Spleen (tissue), 11 donors: ENCODE data around the gene MZF1. TPM values are rescaled to one million over a fixed set of nuclear protein-coding genes. Genes with fewer than 3 reads are reported as not detected.

Experiments used
- DNase-seq: peaks from one replicate; pipeline ENCODE4 v3.0.0-alpha.2; 2020
- H3K27ac ChIP-seq, 8 donors: fragments of 200-600 bp; sonication (generic) in 7 of 8; 1 replicate in 4 of 8; 2 replicates in 4 of 8; pipeline versions ENCODE4 v1.5.0 to v1.8.0; 2016 to 2021; ENCODE audit warnings: inconsistent platforms in 4 of 8, mild to moderate bottlenecking in 4 of 8, moderate library complexity in 1 of 8
- H3K27me3 ChIP-seq, 7 donors: fragments of 200-600 bp; sonication (generic) in 6 of 7; replicated peaks in 1 of 7; 1 replicate in 4 of 7; 2 replicates in 3 of 7; pipeline versions ENCODE4 v1.5.0 to v1.8.0; 2016 to 2021; ENCODE audit warnings: inconsistent platforms in 3 of 7, mild to moderate bottlenecking in 1 of 7
- H3K36me3 ChIP-seq, 6 donors: fragments of 200-600 bp; sonication (generic) in 5 of 6; 1 replicate in 4 of 6; 2 replicates in 2 of 6; pipeline versions ENCODE4 v1.5.0 to v1.8.0; 2016 to 2021; ENCODE audit warnings: inconsistent platforms in 2 of 6
- H3K4me1 ChIP-seq, 6 donors: fragments of 200-600 bp; sonication (generic) in 5 of 6; 1 replicate in 3 of 6; 2 replicates in 3 of 6; pipeline versions ENCODE4 v1.5.0 to v1.8.0; 2016 to 2021; ENCODE audit warnings: inconsistent platforms in 3 of 6
- H3K4me3 ChIP-seq, 8 donors: fragments of 200-600 bp; sonication (generic) in 7 of 8; 1 replicate in 4 of 8; 2 replicates in 4 of 8; pipeline versions ENCODE4 v1.5.0 to v1.8.0; 2016 to 2021; ENCODE audit warnings: inconsistent platforms in 4 of 8, mild to moderate bottlenecking in 4 of 8, moderate library complexity in 2 of 8
- H3K9me3 ChIP-seq, 8 donors: fragments of 200-600 bp; sonication (generic) in 7 of 8; 1 replicate in 4 of 8; 2 replicates in 4 of 8; pipeline versions ENCODE4 v1.5.0 to v1.8.0; 2016 to 2021; ENCODE audit warnings: inconsistent platforms in 4 of 8
- CTCF ChIP-seq, 11 experiments: fragments of 200-600 bp in 7 of 11; fragments of 450-650 bp in 4 of 11; sonication (generic) in 4 of 11; IDR thresholded peaks in 8 of 11; conservative IDR thresholded peaks in 3 of 11; 1 replicate in 7 of 11; 2 replicates in 4 of 11; pipeline versions ENCODE4 v1.4.0 to v1.8.0; 2016 to 2021; ENCODE audit warnings: antibody characterized with exemption in 11 of 11, inconsistent platforms in 4 of 11, mild to moderate bottlenecking in 1 of 11
- POLR2A ChIP-seq, 3 donors: fragments of 450-650 bp; IDR thresholded peaks; one replicate each; pipeline ENCODE4 v1.5.1; 2017; ENCODE audit warnings: antibody characterized with exemption in 3 of 3, mild to moderate bottlenecking in 1 of 3
- POLR2AphosphoS5 ChIP-seq, 3 donors: sonication (generic); formaldehyde crosslinking; IDR thresholded peaks; one replicate each; pipeline ENCODE4 v1.5.1; 2017; ENCODE audit warnings: antibody characterized with exemption in 3 of 3
- WGBS, 5 donors: extraction: QIAGEN DNeasy Blood & Tissue Kit in 3 of 5; methylation state at CpG; one replicate each; pipeline versions ENCODE4 v1.1.5 to v1.1.7; 2013 to 2018; 5-methylcytosine and 5-hydroxymethylcytosine counted together
- intact Hi-C: fragments of 100-400 bp; cut with DNase I; formaldehyde crosslinking; loops from one replicate; pipeline ENCODE4 v1.15.0; 2023; ENCODE audit warnings: low total_unique reads
- polyA plus RNA-seq, 3 donors: library from polyadenylated mRNA; stranded (reverse); fragments of 200-250 nt; gene quantifications; one replicate each; pipeline ENCODE4 v1.2.1, GENCODE V29; 2013
- total RNA-seq, 7 donors: library from RNA; depleted of rRNA in 3 of 7; stranded (reverse); fragments of >200 nt in 3 of 7; fragmentation: NEBNext Ultra II Directional in 4 of 7; extraction: Animal tissue kit (Norgen Biotek cat#: 25700) in 4 of 7; gene quantifications; one replicate each; pipeline versions ENCODE4 v1.1.0 to v1.2.1, GENCODE V29; 2016 to 2021
- donor health status: healthy with polysubstance abuse.
- donor health status: DM: no; HTN: no; CAD: no; lungs with moderate emphysema.
- donor health status: DM: no; HTN: no; CAD: no.
- donor health status: Bipolar disorder and iron deficiency.
- donor health status: healthy.
- donor health status: DM: no; HTN: no; CAD: no.
- donor health status: DM: yes; HTN: yes; CAD: no.

MZF1 gene
- total and polyA plus RNA-seq, 10 donors = 13.2 to 41.6 (median 35.6) TPM

DNA sequence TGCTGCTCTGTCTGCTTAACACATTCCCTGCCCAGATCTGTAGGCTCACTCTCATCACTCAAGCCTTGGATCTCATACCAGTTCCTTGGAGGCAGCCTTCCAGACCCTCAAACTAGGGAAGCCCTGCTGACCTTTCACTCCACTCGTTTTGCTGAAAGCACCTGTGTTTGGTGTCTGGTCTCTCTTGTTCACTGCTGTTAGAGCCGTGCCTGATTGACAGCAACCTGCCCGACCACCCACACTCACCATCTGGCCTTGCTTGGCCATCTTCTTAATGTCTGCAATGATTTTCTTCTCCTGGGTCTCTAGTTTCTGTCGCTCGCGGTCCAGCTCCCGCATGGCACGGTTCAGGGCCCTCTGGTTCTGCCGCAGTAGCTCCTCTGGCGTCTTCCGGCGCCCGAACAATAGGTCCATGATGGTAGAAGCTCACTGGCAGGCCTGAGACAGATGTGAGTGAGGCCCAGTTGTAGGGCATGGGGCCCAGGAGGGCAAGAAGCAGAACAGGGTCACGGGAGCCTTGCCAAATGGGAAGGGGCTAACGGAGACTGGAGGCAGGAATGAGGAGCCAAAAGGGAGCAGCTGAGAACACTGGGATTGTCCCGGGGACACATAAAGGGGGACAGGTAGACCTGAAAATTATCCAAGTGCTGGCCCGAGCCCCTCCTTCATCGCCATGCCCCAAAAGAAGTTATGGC is 19.2 kb downstream of the MZF1 start:
- Histone ChIP-seq H3K4me1 (peaks cover 32 to 64% (median 46%) of the 10 kb centered on the region in 6 donors), H3K36me3 (peaks cover 10 to 70% (median 62%) of the 10 kb centered on the region in 6 donors), H3K27me3 (no peaks in the 10 kb centered on the region), H3K27ac (peak overlapping the region; percentile 95 to 100 (median 97)), H3K4me3 (peak overlapping the region; percentile 62 to 90 (median 72)), H3K9me3 (no peaks in the 10 kb centered on the region)
- TF ChIP-seq CTCF (IDR thresholded peaks at IDR 0.05 in 8 of 11, conservative IDR thresholded peaks at IDR 0.05 in 3 of 11) = no peak
- TF ChIP-seq POLR2AphosphoS5 (IDR thresholded peaks at IDR 0.05) = peak in 1 of 3 donors; percentile 37
- WGBS, 5 donors = 38 to 59% (median 50%) methylated on average over 18 of the region's 18 CpGs
- DNase-seq = peak; percentile 78
- intact Hi-C loops = no loop called here

- DNase-seq = no peak
- Histone ChIP-seq H3K9me3 (no peaks in the 10 kb centered on the region), H3K36me3 (peaks cover 14 to 83% (median 75%) of the 10 kb centered on the region in 6 donors), H3K4me3 (no peak overlapping the region), H3K27me3 (no peaks in the 10 kb centered on the region), H3K27ac (no peak overlapping the region), H3K4me1 (peaks cover 32 to 73% (median 47%) of the 10 kb centered on the region in 6 donors)
- intact Hi-C loops = no loop called here
- TF ChIP-seq POLR2AphosphoS5 (IDR thresholded peaks at IDR 0.05) (no peak), POLR2A (IDR thresholded peaks at IDR 0.05) (no peak), CTCF (IDR thresholded peaks at IDR 0.05 in 8 of 11, conservative IDR thresholded peaks at IDR 0.05 in 3 of 11) (no peak)
- 91 to 95% (median 92%) methylated on average over 2 of the region's 2 CpGs for WGBS, 5 donors
Observed at GRCh38 chr19:58552655-58553054, 20.5 kb downstream of the MZF1 start.

- Histone ChIP-seq H3K36me3 (peaks cover 14 to 88% (median 79%) of the 10 kb centered on the region in 6 donors), H3K27me3 (no peaks in the 10 kb centered on the region), H3K4me1 (peaks cover 30 to 73% (median 46%) of the 10 kb centered on the region in 6 donors), H3K9me3 (no peaks in the 10 kb centered on the region), H3K27ac (no peak overlapping the region), H3K4me3 (no peak overlapping the region)
- intact Hi-C loops = no loop called here
- peak in 2 of 3 donors; percentile 50 to 53 for TF ChIP-seq POLR2AphosphoS5 (IDR thresholded peaks at IDR 0.05)
- TF ChIP-seq CTCF (IDR thresholded peaks at IDR 0.05 in 8 of 11, conservative IDR thresholded peaks at IDR 0.05 in 3 of 11) = no peak
- 93 to 95% (median 94%) methylated on average over 17 to 18 of the region's 18 CpGs for WGBS, 5 donors
- DNase-seq = no peak
Observed at GRCh38 chr19:58551577-58552471, 21.3 kb downstream of the MZF1 start.

DNA sequence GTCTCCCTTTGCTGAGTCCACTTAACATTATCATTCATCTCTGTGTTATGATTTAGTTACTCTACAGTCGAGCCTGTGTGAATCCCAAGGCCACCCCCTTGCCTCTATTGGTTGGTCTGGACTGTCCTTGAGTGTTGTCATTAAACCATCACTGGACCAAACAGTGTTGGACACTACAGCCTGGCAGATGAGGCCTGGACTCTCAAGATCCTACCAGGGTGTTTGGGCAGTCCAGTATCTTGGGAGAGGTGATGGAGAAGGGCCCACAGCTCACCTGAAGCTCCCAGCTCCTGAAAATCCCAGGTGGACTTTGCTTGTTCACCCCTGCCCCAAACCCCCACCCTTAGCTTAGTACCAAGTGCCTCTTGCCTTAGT is 22.0 kb downstream of the MZF1 start:
- TF ChIP-seq CTCF (IDR thresholded peaks at IDR 0.05 in 8 of 11, conservative IDR thresholded peaks at IDR 0.05 in 3 of 11) = no peak
- no peak for TF ChIP-seq POLR2AphosphoS5 (IDR thresholded peaks at IDR 0.05)
- TF ChIP-seq POLR2A (IDR thresholded peaks at IDR 0.05) = no peak
- Histone ChIP-seq H3K4me1 (peaks cover 31 to 73% (median 46%) of the 10 kb centered on the region in 6 donors), H3K27ac (no peak overlapping the region), H3K9me3 (no peaks in the 10 kb centered on the region), H3K4me3 (no peak overlapping the region), H3K27me3 (no peaks in the 10 kb centered on the region), H3K36me3 (peaks cover 14 to 88% (median 75%) of the 10 kb centered on the region in 6 donors)
- WGBS, 5 donors = 50 to 63% (median 50%) methylated on average over 1 of the region's 1 CpG
- no peak for DNase-seq
- intact Hi-C loops = no loop called here
